H1 (cell line): ENCODE data around the gene FAM25A. TPM values are rescaled to one million over a fixed set of nuclear protein-coding genes. Genes with fewer than 3 reads are reported as not detected.

Source experiments
- CTCF ChIA-PET: fragments of 300-600 bp; sonication (Branson Sonifier 250); formaldehyde crosslinking; loops from one replicate; lab custom pipeline; 2021; ENCODE audit not compliant: partially characterized antibody; lab: Charles Lee
- POLR2A ChIA-PET: fragments of 300-600 bp; sonication (Branson Sonifier 250); formaldehyde crosslinking; loops from one replicate; lab custom pipeline; 2021; ENCODE audit warnings: inconsistent platforms; ENCODE audit not compliant: partially characterized antibody; lab: Charles Lee
- DNase-seq, 2 experiments: peaks; one replicate each; pipeline versions ENCODE4 v3.0.0 to v3.0.0-alpha.2; 2010 to 2022; ENCODE audit warnings: low spot score in 2 of 2, low read depth in 1 of 2, mixed read lengths in 1 of 2
- FAIRE-seq: peaks from 2 replicates; lab custom pipeline; 2011; peaks lifted over from hg19 to GRCh38; lab: Jason Lieb, UNC
- H2AFZ ChIP-seq: 2 replicates; pipeline ENCODE4 v1.8.1; 2012; ENCODE audit warnings: low read length, inconsistent platforms
- H2AK5ac ChIP-seq: 2 replicates; pipeline ENCODE4 v1.6.1; 2013; ENCODE audit warnings: low read depth, low read length
- H2BK120ac ChIP-seq: replicated peaks from 2 replicates; pipeline ENCODE3; 2013; ENCODE audit warnings: low read depth, low read length, inconsistent platforms
- H2BK12ac ChIP-seq: 2 replicates; pipeline ENCODE4 v1.6.1; 2013; ENCODE audit warnings: low read depth, low read length
- H2BK15ac ChIP-seq: 2 replicates; pipeline ENCODE4 v1.6.1; 2013; ENCODE audit warnings: low read length
- H2BK20ac ChIP-seq: 2 replicates; pipeline ENCODE4 v1.6.1; 2013; ENCODE audit warnings: low read length
- H2BK5ac ChIP-seq: 2 replicates; pipeline ENCODE4 v1.6.1; 2013; ENCODE audit warnings: low read depth, low read length
- H3K14ac ChIP-seq: 2 replicates; pipeline ENCODE4 v1.6.1; 2013; ENCODE audit warnings: inconsistent platforms; ENCODE audit not compliant: insufficient read length
- H3K18ac ChIP-seq: 2 replicates; pipeline ENCODE4 v1.6.1; 2013; ENCODE audit warnings: low read length; ENCODE audit errors: extremely low read depth
- H3K23ac ChIP-seq: 2 replicates; pipeline ENCODE4 v1.6.1; 2013; ENCODE audit warnings: inconsistent platforms; ENCODE audit not compliant: insufficient read length
- H3K23me2 ChIP-seq: 2 replicates; pipeline ENCODE4 v1.6.1; 2013; ENCODE audit warnings: low read depth, low read length
- H3K27ac ChIP-seq: 2 replicates; pipeline ENCODE4 v1.6.1; 2011; ENCODE audit warnings: low read depth, low read length, inconsistent platforms
- H3K27me3 ChIP-seq, 4 experiments: replicated peaks in 1 of 4; 1 replicate in 1 of 4; 2 replicates in 3 of 4; pipeline versions ENCODE4 v1.6.1 to v1.8.1; 2011 to 2013; ENCODE audit warnings: low read length in 3 of 4, mild to moderate bottlenecking in 3 of 4, inconsistent platforms in 2 of 4, mixed read lengths in 2 of 4, moderate library complexity in 1 of 4; ENCODE audit not compliant: control insufficient read depth in 3 of 4, insufficient read depth in 3 of 4; ENCODE audit errors: extremely low read depth in 1 of 4
- H3K36me3 ChIP-seq, 4 experiments: 2 replicates each; pipeline versions ENCODE4 v1.6.1 to v1.8.1; 2011 to 2013; ENCODE audit warnings: mild to moderate bottlenecking in 4 of 4, low read length in 3 of 4, moderate library complexity in 2 of 4, control low read depth in 1 of 4, inconsistent platforms in 1 of 4; ENCODE audit not compliant: insufficient read depth in 4 of 4, control insufficient read depth in 2 of 4
- H3K4ac ChIP-seq: replicated peaks from 2 replicates; pipeline ENCODE3; 2013; ENCODE audit warnings: low read length, low read depth, mixed read lengths, inconsistent platforms; ENCODE audit not compliant: insufficient read length
- H3K4me1 ChIP-seq, 4 experiments: replicated peaks in 1 of 4; 1 replicate in 1 of 4; 2 replicates in 3 of 4; pipeline versions ENCODE4 v1.6.1 to v1.8.1; 2011 to 2013; ENCODE audit warnings: low read length in 3 of 4, inconsistent platforms in 2 of 4, mixed read lengths in 1 of 4; ENCODE audit not compliant: insufficient read depth in 4 of 4, control insufficient read depth in 3 of 4
- H3K4me2 ChIP-seq, 2 experiments: 2 replicates each; pipeline versions ENCODE4 v1.6.1 to v1.8.1; 2011 to 2013; ENCODE audit warnings: low read depth in 2 of 2, low read length in 2 of 2, control low read depth in 1 of 2, inconsistent platforms in 1 of 2, mild to moderate bottlenecking in 1 of 2; ENCODE audit not compliant: insufficient read depth in 1 of 2
- H3K4me3 ChIP-seq, 4 experiments: fragments of 200-600, 300-600 bp in 1 of 4; sonication (generic), shearing (Covaris generic), sonication (Bioruptor Twin) in 1 of 4; 2 replicates each; pipeline versions ENCODE4 v1.5.1 to v1.8.1; 2011 to 2016; ENCODE audit warnings: low read length in 4 of 4, low read depth in 3 of 4, control low read depth in 2 of 4, inconsistent platforms in 2 of 4, mild to moderate bottlenecking in 2 of 4, mixed read lengths in 1 of 4, moderate library complexity in 1 of 4; ENCODE audit not compliant: insufficient read depth in 2 of 4; ENCODE audit errors: extremely low read depth in 1 of 4
- H3K56ac ChIP-seq: replicated peaks from 2 replicates; pipeline ENCODE3; 2013; ENCODE audit warnings: low read depth, mild to moderate bottlenecking, mixed read lengths, low read length, inconsistent platforms; ENCODE audit not compliant: insufficient read length
- H3K79me1 ChIP-seq: 2 replicates; pipeline ENCODE4 v1.6.1; 2013; ENCODE audit warnings: low read depth, low read length, control low read depth
- H3K79me2 ChIP-seq, 2 experiments: 2 replicates each; pipeline versions ENCODE4 v1.6.1 to v1.8.1; 2012 to 2013; ENCODE audit warnings: low read length in 2 of 2, mild to moderate bottlenecking in 2 of 2, inconsistent platforms in 1 of 2; ENCODE audit not compliant: insufficient read depth in 2 of 2, control insufficient read depth in 1 of 2
- H3K9ac ChIP-seq, 4 experiments: replicated peaks in 1 of 4; 1 replicate in 1 of 4; 2 replicates in 3 of 4; pipeline versions ENCODE4 v1.6.1 to v1.8.1; 2011 to 2013; ENCODE audit warnings: low read depth in 3 of 4, low read length in 3 of 4, control low read depth in 2 of 4, mild to moderate bottlenecking in 2 of 4, moderate library complexity in 2 of 4, inconsistent platforms in 1 of 4; ENCODE audit errors: extremely low read depth in 1 of 4
- H3K9me3 ChIP-seq, 2 experiments: 2 replicates each; pipeline versions ENCODE4 v1.6.1 to v1.8.1; 2012 to 2013; ENCODE audit warnings: mild to moderate bottlenecking in 2 of 2, moderate library complexity in 2 of 2, control low read depth in 1 of 2, inconsistent platforms in 1 of 2, low read depth in 1 of 2, low read length in 1 of 2, mixed read lengths in 1 of 2; ENCODE audit not compliant: insufficient read depth in 2 of 2
- H4K20me1 ChIP-seq, 2 experiments: replicated peaks in 1 of 2; 2 replicates each; pipeline versions ENCODE3 to v1.8.1; 2011 to 2013; ENCODE audit warnings: inconsistent platforms in 2 of 2, low read length in 2 of 2, mild to moderate bottlenecking in 1 of 2; ENCODE audit not compliant: insufficient read depth in 2 of 2, control insufficient read depth in 1 of 2
- H4K5ac ChIP-seq: 2 replicates; pipeline ENCODE4 v1.6.1; 2013; ENCODE audit warnings: low read length, low read depth, mixed read lengths, inconsistent platforms; ENCODE audit not compliant: insufficient read length
- H4K8ac ChIP-seq: 2 replicates; pipeline ENCODE4 v1.8.0; 2013; ENCODE audit warnings: mild to moderate bottlenecking, moderate library complexity, low read length, inconsistent platforms; ENCODE audit not compliant: insufficient read depth; ENCODE audit errors: extremely low read depth
- H4K91ac ChIP-seq: replicated peaks from 2 replicates; pipeline ENCODE3; 2013; ENCODE audit warnings: low read length, mixed read lengths, inconsistent platforms; ENCODE audit not compliant: insufficient read length
- CTCF ChIP-seq, 3 experiments: IDR thresholded peaks; 1 replicate in 2 of 3; 2 replicates in 1 of 3; pipeline versions ENCODE4 v1.5.1 to v1.6.1; 2011; ENCODE audit warnings: low read length in 3 of 3, mild to moderate bottlenecking in 3 of 3, inconsistent platforms in 2 of 3, low read depth in 1 of 3, moderate library complexity in 1 of 3; ENCODE audit not compliant: insufficient read depth in 1 of 3; ENCODE audit errors: control extremely low read depth in 1 of 3
- EGR1 ChIP-seq: IDR thresholded peaks from 2 replicates; pipeline ENCODE4 v1.6.1; 2011; ENCODE audit warnings: low read depth, low read length, borderline replicate concordance
- RAD21 ChIP-seq, 2 experiments: IDR thresholded peaks in 1 of 2; conservative IDR thresholded peaks in 1 of 2; 2 replicates each; pipeline ENCODE4 v1.6.1; 2011; ENCODE audit warnings: low read depth in 2 of 2, low read length in 2 of 2, improper control_type of control experiment in 1 of 2, inconsistent platforms in 1 of 2, mild to moderate bottlenecking in 1 of 2, moderate library complexity in 1 of 2
- WGBS, 2 experiments: shearing (Covaris generic) in 1 of 2; methylation state at CpG; one replicate each; pipeline versions ENCODE4 v1.1.6 to v1.1.7; 2013 to 2015; ENCODE audit warnings: low lambda C conversion rate in 2 of 2, mixed read lengths in 2 of 2, inconsistent platforms in 1 of 2, low coverage in 1 of 2, missing lambda C conversion rate in 1 of 2; ENCODE audit not compliant: insufficient replicate concordance in 2 of 2, insufficient coverage in 1 of 2, insufficient read length in 1 of 2; ENCODE audit errors: extremely low coverage in 1 of 2, missing lambda C conversion rate in 1 of 2; 5-methylcytosine and 5-hydroxymethylcytosine counted together
- polyA plus RNA-seq, 7 experiments: library from polyadenylated mRNA; depleted of rRNA in 3 of 7; stranded (reverse) in 5 of 7; unstranded in 2 of 7; fragments of >200 nt in 5 of 7; fragments of 200-250 nt in 2 of 7; gene quantifications; 1 replicate in 5 of 7; 2 replicates in 1 of 7; 4 replicates in 1 of 7; pipeline versions ENCODE4 v1.2.1 to v1.2.3, GENCODE V29; 2011 to 2013; ENCODE audit warnings: missing spikeins in 2 of 7, mixed read lengths in 2 of 7
- total RNA-seq: library from RNA; stranded (reverse); fragmentation: NEBNext Ultra II Directional; extraction: Animal tissue kit (Norgen Biotek cat#: 25700); gene quantifications from 2 replicates; pipeline ENCODE4 v1.2.1, GENCODE V29; 2021

Gene FAM25A
- total and polyA plus RNA-seq, 2 of the 8 experiments (the other 6 are each of a cell fraction or from before 2014, with no cell fraction given), result not detected

DNA sequence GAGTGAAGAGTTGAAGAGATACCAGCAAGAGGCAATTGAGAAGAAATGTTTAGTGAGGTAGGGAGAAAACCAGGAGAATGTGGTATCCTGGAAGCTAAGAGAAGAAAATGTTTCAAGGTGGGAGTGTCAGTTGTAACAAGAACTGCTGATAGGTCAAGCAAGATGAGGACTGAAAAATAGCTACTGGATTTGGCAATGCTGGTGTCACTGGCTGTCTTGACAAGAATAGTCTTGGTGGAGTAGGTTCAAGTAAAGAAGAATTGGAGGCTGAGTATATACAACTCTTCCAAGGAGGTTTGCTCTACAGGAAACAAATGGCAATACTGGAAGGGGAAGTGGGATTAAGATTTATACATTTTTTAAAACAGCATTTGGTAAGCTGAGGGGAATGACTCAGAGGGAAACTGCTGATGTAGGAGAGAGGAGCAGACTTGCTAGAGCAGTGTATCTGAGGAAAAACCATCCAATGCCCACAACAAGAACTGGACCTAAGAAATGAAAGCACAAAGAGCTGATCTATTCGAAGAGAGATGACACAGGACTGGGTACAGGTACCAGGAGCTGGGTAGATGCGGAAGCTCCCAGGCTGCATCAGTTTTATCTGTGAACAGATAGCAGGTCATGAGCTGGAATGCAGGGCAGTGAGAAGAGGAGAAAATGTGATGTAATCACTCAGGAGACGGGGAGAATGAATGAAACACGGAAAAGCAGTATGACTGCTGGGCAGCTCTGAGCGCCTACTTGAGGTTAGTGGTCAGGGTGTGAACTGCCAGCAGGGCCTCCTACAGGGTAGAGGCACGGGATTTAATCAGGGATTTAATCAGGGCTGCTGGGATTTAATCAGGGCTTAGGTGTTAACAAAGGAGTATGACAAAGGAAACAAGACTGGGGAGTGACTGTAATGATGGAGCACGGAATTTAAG, 34.5 kb downstream of the FAM25A start:
- Histone ChIP-seq H2AK5ac (no peak overlapping the region), H3K79me2 (no peaks in the 10 kb centered on the region), H2BK5ac (no peak overlapping the region), H2BK12ac (no peak overlapping the region), H3K27ac (no peak overlapping the region), H2AFZ (no peak overlapping the region), H3K14ac (no peak overlapping the region), H3K9ac (no peak overlapping the region; a peak in 1 of 7 replicates), H2BK15ac (no peak overlapping the region), H4K91ac (no peak overlapping the region), H3K56ac (no peak overlapping the region), H2BK20ac (no peak overlapping the region), H3K4me3 (no peak overlapping the region), H3K9me3 (no peaks in the 10 kb centered on the region), H4K20me1 (no peaks in the 10 kb centered on the region), H3K36me3 (peaks cover 4 to 55% (median 31%) of the 10 kb centered on the region in 4 experiments), H3K79me1 (no peaks in the 10 kb centered on the region), H3K4ac (no peak overlapping the region), H3K23me2 (no peaks in the 10 kb centered on the region), H3K4me1 (no peaks in the 10 kb centered on the region), H4K5ac (no peak overlapping the region), H2BK120ac (no peak overlapping the region), H3K27me3 (no peaks in the 10 kb centered on the region), H3K4me2 (no peak overlapping the region), H3K23ac (no peak overlapping the region), H3K18ac (no peak overlapping the region), H4K8ac (no peak overlapping the region)
- WGBS, 2 experiments, result 81% methylated on average over 7 of the region's 7 CpGs; no CpG with 5 or more reads in 1 of the 2 experiments
- no peak for DNase-seq
- TF ChIP-seq RAD21 (IDR thresholded peaks at IDR 0.05 in 1 of 2, conservative IDR thresholded peaks at IDR 0.05 in 1 of 2; ENCODE audit: low read depth in 2 of 2, low read length in 2 of 2) (peak; percentile 16 to 36; a peak in 3 of 4 replicates), EGR1 (no peak), CTCF (IDR thresholded peaks at IDR 0.05; ENCODE audit: control extremely low read depth in 1 of 3, insufficient read depth in 1 of 3, low read depth in 1 of 3, low read length in 3 of 3) (peak; percentile 14 to 40 (median 19); a peak in 3 of 4 replicates)
- ChIA-PET CTCF (interaction anchor here (0.6 to 4.6 kb wide), 14 partner anchors 9 to 366 kb away, joined by 3 to 23 read pairs (median 4); partner anchors contain the start of gene ADIRF), POLR2A (no interaction called here)
- FAIRE-seq, result no peak
